Left renal cortex interstitium (tissue), 4 donors: ENCODE results near the gene TP63. TPM values are rescaled to one million over a fixed set of nuclear protein-coding genes. Genes with fewer than 3 reads are reported as not detected.

Experiments
- DNase-seq, 4 donors: peaks; one replicate each; pipeline ENCODE4 v3.0.0-alpha.2; 2013; ENCODE audit warnings: low read depth in 4 of 4, low spot score in 2 of 4, missing footprints in 1 of 4
- polyA plus RNA-seq, 4 donors: library from polyadenylated mRNA; unstranded; fragments of 120-200 nt; gene quantifications; one replicate each; pipeline ENCODE4 v1.2.1, GENCODE V29; 2013; ENCODE audit not compliant: insufficient read length in 4 of 4

TP63 gene
- polyA plus RNA-seq, 4 donors = 1.1 to 1.9 (median 1.7) TPM

GRCh38 chr3:189842681-189843602, 211.8 kb downstream of the TP63 start:
- no peak for DNase-seq

- DNase-seq = no peak
Measured at GRCh38 chr3:189845069-189845468, 213.9 kb downstream of the TP63 start.

GRCh38 chr3:189848395-189849040, 217.3 kb downstream of the TP63 start:
- DNase-seq = no peak

GRCh38 chr3:189849262-189849661, 218.1 kb downstream of the TP63 start:
- DNase-seq = no peak

GRCh38 chr3:189851682-189852081, 220.5 kb downstream of the TP63 start:
- DNase-seq = no peak

GRCh38 chr3:189853906-189854305, 222.7 kb downstream of the TP63 start:
- no peak for DNase-seq

GRCh38 chr3:189860296-189860695, 229.1 kb downstream of the TP63 start:
- no peak for DNase-seq

- DNase-seq = no peak
Measured at GRCh38 chr3:189862385-189862998, 231.3 kb downstream of the TP63 start.

GRCh38 chr3:189863031-189863430, 231.8 kb downstream of the TP63 start:
- no peak for DNase-seq

- DNase-seq = no peak
Measured at GRCh38 chr3:189868061-189868460, 236.9 kb downstream of the TP63 start.

GRCh38 chr3:189869165-189869564, 238.0 kb downstream of the TP63 start:
- DNase-seq = no peak

GRCh38 chr3:189871418-189871817, 240.2 kb downstream of the TP63 start:
- DNase-seq = no peak

GRCh38 chr3:189883113-189883753, 252.0 kb downstream of the TP63 start:
- peak in 1 of 4 donors; percentile 6 for DNase-seq

- no peak for DNase-seq
Measured at GRCh38 chr3:189890496-189890895, 259.3 kb downstream of the TP63 start.

GRCh38 chr3:189896533-189896932, 265.3 kb downstream of the TP63 start:
- DNase-seq = no peak

GRCh38 chr3:189897406-189897805, 266.2 kb downstream of the TP63 start:
- no peak for DNase-seq

GRCh38 chr3:189898559-189899153, 267.5 kb downstream of the TP63 start:
- no peak for DNase-seq

GRCh38 chr3:189899186-189899585, 268.0 kb downstream of the TP63 start:
- no peak for DNase-seq

GRCh38 chr3:189900578-189900977, 269.4 kb downstream of the TP63 start:
- no peak for DNase-seq

- no peak for DNase-seq
Measured at GRCh38 chr3:189901481-189901880, 270.3 kb downstream of the TP63 start.
